GM18951 (cell line): ENCODE measurements around the gene QPCT.
"Not testable (repeated sequence)": the region's sequence is repeated elsewhere in the genome, so short reads cannot be mapped to it uniquely, and the experiment has no call there.

ENCODE experiments used
- POLR2A ChIP-seq: IDR thresholded peaks from 4 replicates; pipeline ENCODE4 v1.6.1; 2011; ENCODE audit warnings: mild to moderate bottlenecking; ENCODE audit not compliant: insufficient read length, insufficient read depth; ENCODE audit errors: extremely low read depth
- in situ Hi-C: fragments of 300-500 bp; cut with MboI; formaldehyde crosslinking; loops from one replicate; pipeline ENCODE4 v1.12.0; 2022; ENCODE audit warnings: low sequenced_read_pairs, mixed read lengths, inconsistent platforms; ENCODE audit not compliant: unreplicated experiment

QPCT gene

GRCh38 chr2:37344453-37345361 is at the start of gene QPCT:
Gene QPCT (plus strand): TSS chr2:37344630. CDS start chr2:37344732, 102 bp downstream.
- no peak for TF ChIP-seq POLR2A
- in situ Hi-C loops, result no loop called here

GRCh38 chr2:37294858-37295257 is 49.6 kb upstream of the QPCT start:
- in situ Hi-C loops, result not testable (repeated sequence)

- in situ Hi-C loops, result no loop called here
- TF ChIP-seq POLR2A, result no peak
These were observed 48.9 kb upstream of the QPCT start for GRCh38 chr2:37295469-37296073.

- in situ Hi-C loops, result no loop called here
- no peak for TF ChIP-seq POLR2A
These were observed 46.8 kb upstream of the QPCT start for GRCh38 chr2:37297632-37298031.

GRCh38 chr2:37300146-37300545 is 44.3 kb upstream of the QPCT start:
- no peak for TF ChIP-seq POLR2A
- in situ Hi-C loops, result no loop called here

GRCh38 chr2:37300578-37300977 is 43.9 kb upstream of the QPCT start:
- no peak for TF ChIP-seq POLR2A
- in situ Hi-C loops, result no loop called here

GRCh38 chr2:37301408-37301807 is 43.0 kb upstream of the QPCT start:
- TF ChIP-seq POLR2A, result no peak
- in situ Hi-C loops, result no loop called here

- in situ Hi-C loops, result no loop called here
These were observed 41.7 kb upstream of the QPCT start for GRCh38 chr2:37302701-37303252.

GRCh38 chr2:37306024-37306423 is 38.4 kb upstream of the QPCT start:
- TF ChIP-seq POLR2A, result no peak
- in situ Hi-C loops, result no loop called here

More at GRCh38 chr2:37302701-37303252, 41.7 kb upstream of the QPCT start:
- TF ChIP-seq POLR2A, result no peak

GRCh38 chr2:37307500-37307899 is 36.9 kb upstream of the QPCT start:
- in situ Hi-C loops, result no loop called here
- no peak for TF ChIP-seq POLR2A

- in situ Hi-C loops, result no loop called here
- TF ChIP-seq POLR2A, result no peak
These were observed 29.1 kb upstream of the QPCT start for GRCh38 chr2:37315364-37315763.

GRCh38 chr2:37316181-37316580 is 28.2 kb upstream of the QPCT start:
- TF ChIP-seq POLR2A, result no peak

GRCh38 chr2:37317746-37318145 is 26.7 kb upstream of the QPCT start:
- no peak for TF ChIP-seq POLR2A
- in situ Hi-C loops, result no loop called here

More at GRCh38 chr2:37316181-37316580, 28.2 kb upstream of the QPCT start:
- in situ Hi-C loops, result no loop called here

GRCh38 chr2:37318401-37318800 is 26.0 kb upstream of the QPCT start:
- no peak for TF ChIP-seq POLR2A
- in situ Hi-C loops, result no loop called here
